ENCODE results near the gene MTMR4.

Gene MTMR4

GRCh38 chr17:58480090-58480489 is 34.3 kb downstream of the MTMR4 start:
- Histone ChIP-seq H3K27ac (ENCODE audit: poor library complexity, severe bottlenecking) (no peak overlapping the region), H3K4me3 (ENCODE audit: severe bottlenecking) (no peak overlapping the region), H3K27me3 (ENCODE audit: insufficient read depth, poor library complexity, severe bottlenecking) (peaks cover under 1% of the 10 kb centered on the region), H3K9me3 (ENCODE audit: severe bottlenecking) (no peaks in the 10 kb centered on the region), H3K4me1 (ENCODE audit: insufficient read depth, poor library complexity, severe bottlenecking) (no peaks in the 10 kb centered on the region), H3K36me3 (ENCODE audit: low read depth) (no peaks in the 10 kb centered on the region)
- DNase-seq (ENCODE audit: low spot score) (no peak), ATAC-seq (ENCODE audit: low read depth) (no peak)
- TF ChIP-seq, protein P1, sequence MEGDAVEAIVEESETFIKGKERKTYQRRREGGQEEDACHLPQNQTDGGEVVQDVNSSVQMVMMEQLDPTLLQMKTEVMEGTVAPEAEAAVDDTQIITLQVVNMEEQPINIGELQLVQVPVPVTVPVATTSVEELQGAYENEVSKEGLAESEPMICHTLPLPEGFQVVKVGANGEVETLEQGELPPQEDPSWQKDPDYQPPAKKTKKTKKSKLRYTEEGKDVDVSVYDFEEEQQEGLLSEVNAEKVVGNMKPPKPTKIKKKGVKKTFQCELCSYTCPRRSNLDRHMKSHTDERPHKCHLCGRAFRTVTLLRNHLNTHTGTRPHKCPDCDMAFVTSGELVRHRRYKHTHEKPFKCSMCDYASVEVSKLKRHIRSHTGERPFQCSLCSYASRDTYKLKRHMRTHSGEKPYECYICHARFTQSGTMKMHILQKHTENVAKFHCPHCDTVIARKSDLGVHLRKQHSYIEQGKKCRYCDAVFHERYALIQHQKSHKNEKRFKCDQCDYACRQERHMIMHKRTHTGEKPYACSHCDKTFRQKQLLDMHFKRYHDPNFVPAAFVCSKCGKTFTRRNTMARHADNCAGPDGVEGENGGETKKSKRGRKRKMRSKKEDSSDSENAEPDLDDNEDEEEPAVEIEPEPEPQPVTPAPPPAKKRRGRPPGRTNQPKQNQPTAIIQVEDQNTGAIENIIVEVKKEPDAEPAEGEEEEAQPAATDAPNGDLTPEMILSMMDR (IDR thresholded peaks at IDR 0.05; ENCODE audit: poor library complexity, severe bottlenecking), result no peak

DNA sequence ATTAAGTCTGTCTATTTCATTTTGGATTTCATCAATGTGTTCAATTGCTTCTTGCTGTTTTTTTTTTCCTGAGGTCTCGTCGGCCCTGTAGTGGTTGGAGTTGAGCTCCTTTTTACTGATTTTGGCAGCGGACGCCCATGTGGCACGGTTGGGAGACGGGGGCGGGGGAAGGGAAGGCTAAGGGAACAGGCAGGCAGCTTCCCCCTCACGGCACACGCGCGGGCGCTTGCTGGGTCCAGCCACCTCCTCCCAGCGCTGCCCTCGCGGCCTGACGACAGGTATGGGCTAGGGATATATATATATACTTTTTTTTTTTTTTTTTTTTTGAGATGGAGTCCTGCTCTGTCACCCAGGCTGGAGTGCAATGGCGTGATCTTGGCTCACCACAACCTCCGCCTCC is 37.6 kb downstream of the MTMR4 start:
- TF ChIP-seq, protein P1 (IDR thresholded peaks at IDR 0.05; ENCODE audit: poor library complexity, severe bottlenecking), result no peak
- Histone ChIP-seq H3K27ac (ENCODE audit: poor library complexity, severe bottlenecking) (no peak overlapping the region), H3K36me3 (ENCODE audit: low read depth) (no peaks in the 10 kb centered on the region), H3K4me3 (ENCODE audit: severe bottlenecking) (no peak overlapping the region), H3K4me1 (ENCODE audit: insufficient read depth, poor library complexity, severe bottlenecking) (no peaks in the 10 kb centered on the region), H3K27me3 (ENCODE audit: insufficient read depth, poor library complexity, severe bottlenecking) (peaks cover 8% of the 10 kb centered on the region), H3K9me3 (ENCODE audit: severe bottlenecking) (no peaks in the 10 kb centered on the region)
- DNase-seq (ENCODE audit: low spot score), result no peak
- no peak for ATAC-seq (ENCODE audit: low read depth)

GRCh38 chr17:58475985-58476384 is 38.5 kb downstream of the MTMR4 start:
- ATAC-seq (ENCODE audit: low read depth) (no peak), DNase-seq (ENCODE audit: low spot score) (no peak)
- H3K27me3 ChIP-seq (ENCODE audit: insufficient read depth, poor library complexity, severe bottlenecking), result peaks cover 8% of the 10 kb centered on the region
- H3K9me3 ChIP-seq (ENCODE audit: severe bottlenecking), result no peaks in the 10 kb centered on the region
- H3K27ac ChIP-seq (ENCODE audit: poor library complexity, severe bottlenecking), result no peak overlapping the region
- H3K4me3 ChIP-seq (ENCODE audit: severe bottlenecking), result no peak overlapping the region
- TF ChIP-seq, protein P1 (IDR thresholded peaks at IDR 0.05; ENCODE audit: poor library complexity, severe bottlenecking), result no peak
- no peaks in the 10 kb centered on the region for H3K4me1 ChIP-seq (ENCODE audit: insufficient read depth, poor library complexity, severe bottlenecking)
- H3K36me3 ChIP-seq (ENCODE audit: low read depth), result no peaks in the 10 kb centered on the region

DNA sequence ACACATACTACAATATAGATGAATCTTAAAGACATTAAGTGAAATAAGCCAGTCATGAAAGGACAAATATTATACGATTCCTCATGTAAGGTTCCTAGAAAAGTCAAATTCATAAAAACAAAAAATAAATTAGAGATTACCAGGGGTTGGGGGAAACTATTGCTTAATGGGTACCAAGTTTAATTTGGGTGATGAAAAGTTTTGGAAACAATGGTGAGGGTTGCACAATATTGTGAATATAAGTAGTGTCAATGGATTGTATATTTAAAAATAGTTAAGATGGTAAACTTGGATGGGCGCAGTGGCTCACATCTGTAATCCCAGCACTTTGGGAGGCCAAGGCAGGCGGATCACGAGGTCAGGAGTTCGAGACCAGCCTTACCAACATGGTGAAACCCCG is 44.1 kb downstream of the MTMR4 start:
- Histone ChIP-seq H3K4me1 (ENCODE audit: insufficient read depth, poor library complexity, severe bottlenecking) (no peaks in the 10 kb centered on the region), H3K36me3 (ENCODE audit: low read depth) (no peaks in the 10 kb centered on the region), H3K27me3 (ENCODE audit: insufficient read depth, poor library complexity, severe bottlenecking) (peaks cover 31% of the 10 kb centered on the region), H3K27ac (ENCODE audit: poor library complexity, severe bottlenecking) (no peak overlapping the region), H3K9me3 (ENCODE audit: severe bottlenecking) (no peaks in the 10 kb centered on the region), H3K4me3 (ENCODE audit: severe bottlenecking) (no peak overlapping the region)
- TF ChIP-seq, protein P1 (IDR thresholded peaks at IDR 0.05; ENCODE audit: poor library complexity, severe bottlenecking), result no peak
- ATAC-seq (ENCODE audit: low read depth), result no peak
- DNase-seq (ENCODE audit: low spot score), result no peak

DNA sequence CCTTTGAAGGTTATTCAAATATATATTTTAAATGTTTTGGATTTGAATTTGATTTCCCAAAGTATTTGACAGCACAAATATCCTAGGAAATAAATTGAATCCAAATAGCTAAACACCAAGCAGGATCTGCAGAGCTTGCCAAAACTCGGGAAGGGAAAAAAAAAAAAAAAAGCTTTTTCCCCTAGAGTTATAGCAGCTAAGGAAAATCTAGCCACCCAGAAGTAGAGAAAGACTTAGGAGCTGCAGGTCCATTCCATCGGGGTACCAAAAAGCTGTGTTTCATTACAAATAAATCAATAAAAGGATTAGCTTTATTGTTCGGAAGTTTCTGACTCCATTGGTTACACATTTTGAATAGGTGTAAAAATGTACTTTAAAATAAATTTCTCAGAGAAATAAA is 45.5 kb downstream of the MTMR4 start:
- DNase-seq (ENCODE audit: low spot score), result no peak
- H3K27me3 ChIP-seq (ENCODE audit: insufficient read depth, poor library complexity, severe bottlenecking), result peaks cover 23% of the 10 kb centered on the region
- TF ChIP-seq, protein P1 (IDR thresholded peaks at IDR 0.05; ENCODE audit: poor library complexity, severe bottlenecking), result no peak
- H3K36me3 ChIP-seq (ENCODE audit: low read depth), result no peaks in the 10 kb centered on the region
- no peak overlapping the region for H3K4me3 ChIP-seq (ENCODE audit: severe bottlenecking)
- ATAC-seq (ENCODE audit: low read depth), result no peak
- no peak overlapping the region for H3K27ac ChIP-seq (ENCODE audit: poor library complexity, severe bottlenecking)
- no peaks in the 10 kb centered on the region for H3K4me1 ChIP-seq (ENCODE audit: insufficient read depth, poor library complexity, severe bottlenecking)
- H3K9me3 ChIP-seq (ENCODE audit: severe bottlenecking), result no peaks in the 10 kb centered on the region
